Measurements from ENCODE around the gene ZSCAN21.

- TF ChIP-seq FOXP2 (optimal IDR thresholded peaks at IDR 0.05; ENCODE audit: borderline replicate concordance, extremely low read depth, extremely low read length, insufficient read depth) (no peak), POLR2AphosphoS5 (IDR thresholded peaks at IDR 0.05; ENCODE audit: low read depth, low read length) (no peak), SIN3A (IDR thresholded peaks at IDR 0.05; ENCODE audit: borderline replicate concordance, insufficient read depth, low read length) (no peak)
These were observed 9.0 kb upstream of the ZSCAN21 start for GRCh38 chr7:100040575-100040974.

All from PFSK-1 (cell line).